Ascending aorta (tissue), 2 donors: ENCODE results near the gene VPS26B. TPM values are rescaled to one million over a fixed set of nuclear protein-coding genes. Genes with fewer than 3 reads are reported as not detected.

ENCODE experiments used
- DNase-seq, 2 donors: peaks; one replicate each; pipeline ENCODE4 v3.0.0-alpha.2; 2019; ENCODE audit warnings: low spot score in 2 of 2
- H3K27ac ChIP-seq, 2 donors: fragments of 200-600 bp; sonication (generic); one replicate each; pipeline ENCODE4 v1.5.1; 2016 to 2017; ENCODE audit warnings: mild to moderate bottlenecking in 1 of 2
- H3K27me3 ChIP-seq: fragments of 200-600 bp; sonication (generic); one replicate; pipeline ENCODE4 v1.5.1; 2017
- H3K36me3 ChIP-seq, 2 donors: fragments of 200-600 bp; sonication (generic); one replicate each; pipeline ENCODE4 v1.5.1; 2016
- H3K4me1 ChIP-seq, 2 donors: fragments of 200-600 bp; sonication (generic); one replicate each; pipeline ENCODE4 v1.5.1; 2016 to 2017; ENCODE audit warnings: mild to moderate bottlenecking in 1 of 2
- H3K4me3 ChIP-seq, 2 donors: fragments of 200-600 bp; sonication (generic); one replicate each; pipeline ENCODE4 v1.5.1; 2016 to 2017; ENCODE audit warnings: mild to moderate bottlenecking in 1 of 2
- H3K9me3 ChIP-seq, 2 donors: fragments of 200-600 bp; sonication (generic); one replicate each; pipeline ENCODE4 v1.5.1; 2016
- intact Hi-C: fragments of 100-400 bp; cut with DNase I; formaldehyde crosslinking; loops from one replicate; pipeline ENCODE4 v1.15.1; 2023
- total RNA-seq: library from RNA; depleted of rRNA; stranded (reverse); fragments of >200 nt; gene quantifications from one replicate; pipeline ENCODE4 v1.1.0, GENCODE V29; 2016
- TF ChIP-seq, protein P1 (sequence below), 3 experiments: fragments of 200-600 bp in 2 of 3; fragments of 450-650 bp in 1 of 3; sonication (generic) in 2 of 3; IDR thresholded peaks; one replicate each; pipeline ENCODE4 v1.5.1; 2016 to 2019; ENCODE audit warnings: antibody characterized with exemption in 3 of 3, mild to moderate bottlenecking in 1 of 3, moderate library complexity in 1 of 3

VPS26B gene
- total RNA-seq, 1 donor from 2014 or later: 18.0 TPM

DNA sequence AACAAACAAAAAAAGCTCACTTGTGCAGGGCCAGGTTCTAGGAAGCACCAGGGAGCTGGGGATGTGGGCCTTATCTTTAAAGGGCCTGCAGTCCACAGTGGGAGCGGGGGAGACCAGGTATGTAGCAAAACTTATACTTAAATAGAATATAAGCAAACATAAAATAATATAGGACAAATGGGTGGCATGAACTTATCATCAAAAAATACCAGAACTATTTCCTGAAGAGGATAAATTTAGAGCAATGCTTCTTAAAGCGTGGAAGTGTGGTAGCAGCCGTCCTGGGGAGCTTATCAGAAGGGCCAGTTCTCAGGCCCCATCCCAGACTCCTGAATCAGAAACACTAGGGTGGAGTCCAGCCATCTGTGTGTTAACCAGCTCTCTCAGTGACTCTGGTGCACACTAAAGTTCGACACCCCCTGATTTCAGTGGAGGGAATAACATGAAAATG is 9.3 kb downstream of the VPS26B start:
- peak in 1 of 2 donors; percentile 22 for DNase-seq
- peaks cover 12 to 27% of the 10 kb centered on the region in 2 donors for H3K36me3 ChIP-seq
- intact Hi-C loops: no loop called here
- TF ChIP-seq, protein P1, sequence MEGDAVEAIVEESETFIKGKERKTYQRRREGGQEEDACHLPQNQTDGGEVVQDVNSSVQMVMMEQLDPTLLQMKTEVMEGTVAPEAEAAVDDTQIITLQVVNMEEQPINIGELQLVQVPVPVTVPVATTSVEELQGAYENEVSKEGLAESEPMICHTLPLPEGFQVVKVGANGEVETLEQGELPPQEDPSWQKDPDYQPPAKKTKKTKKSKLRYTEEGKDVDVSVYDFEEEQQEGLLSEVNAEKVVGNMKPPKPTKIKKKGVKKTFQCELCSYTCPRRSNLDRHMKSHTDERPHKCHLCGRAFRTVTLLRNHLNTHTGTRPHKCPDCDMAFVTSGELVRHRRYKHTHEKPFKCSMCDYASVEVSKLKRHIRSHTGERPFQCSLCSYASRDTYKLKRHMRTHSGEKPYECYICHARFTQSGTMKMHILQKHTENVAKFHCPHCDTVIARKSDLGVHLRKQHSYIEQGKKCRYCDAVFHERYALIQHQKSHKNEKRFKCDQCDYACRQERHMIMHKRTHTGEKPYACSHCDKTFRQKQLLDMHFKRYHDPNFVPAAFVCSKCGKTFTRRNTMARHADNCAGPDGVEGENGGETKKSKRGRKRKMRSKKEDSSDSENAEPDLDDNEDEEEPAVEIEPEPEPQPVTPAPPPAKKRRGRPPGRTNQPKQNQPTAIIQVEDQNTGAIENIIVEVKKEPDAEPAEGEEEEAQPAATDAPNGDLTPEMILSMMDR (IDR thresholded peaks at IDR 0.05): no peak
- H3K4me3 ChIP-seq: no peak overlapping the region
- H3K4me1 ChIP-seq: peaks cover 0 to under 1% of the 10 kb centered on the region in 2 donors
- H3K27ac ChIP-seq: no peak overlapping the region
- no peaks in the 10 kb centered on the region for H3K9me3 ChIP-seq
- no peaks in the 10 kb centered on the region for H3K27me3 ChIP-seq

DNA sequence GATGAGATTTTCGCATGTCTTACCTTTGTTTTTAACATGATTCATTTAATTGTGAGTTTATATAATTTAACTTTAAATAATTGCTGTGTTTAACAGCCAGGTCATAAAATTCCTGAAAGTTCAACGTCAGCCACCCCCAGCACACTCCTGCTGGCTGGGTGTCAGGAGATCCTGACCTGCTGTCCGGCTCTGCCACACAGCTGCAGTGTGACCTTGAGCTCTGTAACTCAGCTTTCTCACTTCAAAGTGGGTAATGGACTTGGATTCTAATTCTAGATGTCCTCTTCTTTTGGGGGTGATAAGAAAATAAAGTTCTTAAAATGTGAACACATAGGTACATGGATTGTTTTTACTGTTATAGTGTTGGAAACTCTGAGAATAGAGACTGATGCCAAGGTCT is 10.9 kb downstream of the VPS26B start:
- Histone ChIP-seq H3K4me1 (no peaks in the 10 kb centered on the region), H3K4me3 (no peak overlapping the region), H3K9me3 (no peaks in the 10 kb centered on the region), H3K27ac (no peak overlapping the region), H3K36me3 (peaks cover 22 to 44% of the 10 kb centered on the region in 2 donors), H3K27me3 (no peaks in the 10 kb centered on the region)
- DNase-seq: no peak
- TF ChIP-seq, protein P1 (IDR thresholded peaks at IDR 0.05): no peak
- intact Hi-C loops: no loop called here

DNA sequence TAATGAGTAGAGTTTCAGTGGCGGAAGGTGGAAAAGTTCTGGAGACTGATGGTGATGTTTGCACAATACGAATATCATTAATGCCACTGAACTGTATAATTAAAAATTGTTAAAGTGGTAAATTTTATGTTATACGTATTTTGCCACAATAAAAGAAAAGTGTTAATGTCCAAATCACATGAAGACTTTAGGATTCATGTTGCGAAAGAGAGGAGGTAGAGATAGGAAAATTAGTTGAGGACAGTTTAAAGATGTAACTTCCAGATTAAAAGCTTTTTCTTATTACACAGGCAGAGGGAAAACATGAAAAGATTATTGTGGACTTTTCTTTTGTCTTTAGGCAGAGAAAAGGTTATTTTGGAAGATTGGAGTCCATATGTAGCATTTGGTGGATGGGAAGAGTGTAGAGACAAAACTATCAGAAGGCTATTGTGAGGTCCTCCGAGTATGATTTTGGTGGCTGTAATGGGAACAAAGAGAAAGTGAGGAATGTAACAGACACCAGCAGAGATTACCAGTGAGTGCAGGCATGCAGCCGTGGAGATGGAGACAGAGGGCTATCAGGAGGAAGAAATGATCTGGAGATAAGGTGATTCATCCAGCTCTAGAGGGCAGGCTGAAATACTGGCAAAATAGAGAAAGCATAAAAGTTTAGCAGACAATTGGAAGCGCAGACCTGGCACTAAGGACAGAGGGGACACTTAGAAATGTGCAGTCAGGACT is 12.5 kb downstream of the VPS26B start:
- TF ChIP-seq, protein P1 (IDR thresholded peaks at IDR 0.05): no peak
- no peaks in the 10 kb centered on the region for H3K27me3 ChIP-seq
- no peak overlapping the region for H3K27ac ChIP-seq
- intact Hi-C loops: no loop called here
- no peaks in the 10 kb centered on the region for H3K9me3 ChIP-seq
- no peak for DNase-seq
- H3K36me3 ChIP-seq: peaks cover 33 to 54% of the 10 kb centered on the region in 2 donors
- H3K4me1 ChIP-seq: no peaks in the 10 kb centered on the region
- no peak overlapping the region for H3K4me3 ChIP-seq

GRCh38 chr11:134237557-134237922 is 13.1 kb downstream of the VPS26B start:
- DNase-seq: peak in 1 of 2 donors; percentile 42
- no peak overlapping the region for H3K27ac ChIP-seq
- TF ChIP-seq, protein P1 (IDR thresholded peaks at IDR 0.05): no peak
- no peak overlapping the region for H3K4me3 ChIP-seq
- H3K4me1 ChIP-seq: no peaks in the 10 kb centered on the region
- no peaks in the 10 kb centered on the region for H3K27me3 ChIP-seq
- H3K9me3 ChIP-seq: no peaks in the 10 kb centered on the region
- intact Hi-C loops: no loop called here
- H3K36me3 ChIP-seq: peaks cover 39 to 58% of the 10 kb centered on the region in 2 donors

- H3K36me3 ChIP-seq: peaks cover 53 to 72% of the 10 kb centered on the region in 2 donors
- TF ChIP-seq, protein P1 (IDR thresholded peaks at IDR 0.05): no peak
Observed at GRCh38 chr11:134238956-134239355, 14.5 kb downstream of the VPS26B start.

More at GRCh38 chr11:134238956-134239355, 14.5 kb downstream of the VPS26B start:
- H3K27me3 ChIP-seq: no peaks in the 10 kb centered on the region
- intact Hi-C loops: no loop called here
- no peak overlapping the region for H3K27ac ChIP-seq
- no peaks in the 10 kb centered on the region for H3K4me1 ChIP-seq
- DNase-seq: peak in 1 of 2 donors; percentile 33
- no peak overlapping the region for H3K4me3 ChIP-seq
- H3K9me3 ChIP-seq: no peaks in the 10 kb centered on the region
